Measurements from ENCODE around the gene ZNHIT2.

- TF ChIP-seq POLR2A (IDR thresholded peaks at IDR 0.05; ENCODE audit: low read depth) (no peak), EP300 (IDR thresholded peaks at IDR 0.05) (no peak)
- TF ChIP-seq, protein P1, sequence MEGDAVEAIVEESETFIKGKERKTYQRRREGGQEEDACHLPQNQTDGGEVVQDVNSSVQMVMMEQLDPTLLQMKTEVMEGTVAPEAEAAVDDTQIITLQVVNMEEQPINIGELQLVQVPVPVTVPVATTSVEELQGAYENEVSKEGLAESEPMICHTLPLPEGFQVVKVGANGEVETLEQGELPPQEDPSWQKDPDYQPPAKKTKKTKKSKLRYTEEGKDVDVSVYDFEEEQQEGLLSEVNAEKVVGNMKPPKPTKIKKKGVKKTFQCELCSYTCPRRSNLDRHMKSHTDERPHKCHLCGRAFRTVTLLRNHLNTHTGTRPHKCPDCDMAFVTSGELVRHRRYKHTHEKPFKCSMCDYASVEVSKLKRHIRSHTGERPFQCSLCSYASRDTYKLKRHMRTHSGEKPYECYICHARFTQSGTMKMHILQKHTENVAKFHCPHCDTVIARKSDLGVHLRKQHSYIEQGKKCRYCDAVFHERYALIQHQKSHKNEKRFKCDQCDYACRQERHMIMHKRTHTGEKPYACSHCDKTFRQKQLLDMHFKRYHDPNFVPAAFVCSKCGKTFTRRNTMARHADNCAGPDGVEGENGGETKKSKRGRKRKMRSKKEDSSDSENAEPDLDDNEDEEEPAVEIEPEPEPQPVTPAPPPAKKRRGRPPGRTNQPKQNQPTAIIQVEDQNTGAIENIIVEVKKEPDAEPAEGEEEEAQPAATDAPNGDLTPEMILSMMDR (IDR thresholded peaks at IDR 0.05): no peak
Measured at GRCh38 chr11:65086809-65087208, 30.7 kb downstream of the ZNHIT2 start.
